Measurements from ENCODE around the gene VPS26A. TPM values are rescaled to one million over a fixed set of nuclear protein-coding genes. Genes with fewer than 3 reads are reported as not detected.
"Not testable (repeated sequence)": the region's sequence is repeated elsewhere in the genome, so short reads cannot be mapped to it uniquely, and the experiment has no call there.

Gene VPS26A
- total RNA-seq, 1 donor from 2014 or later, result 61.6 TPM

GRCh38 chr10:69160809-69161241 is 36.8 kb downstream of the VPS26A start:
- Histone ChIP-seq H3K4me2 (ENCODE audit: low read length) (no peak overlapping the region), H3K4me3 (ENCODE audit: insufficient read depth, low read depth, low read length) (no peak overlapping the region), H2AFZ (ENCODE audit: low read depth, low read length) (no peak overlapping the region), H4K20me1 (ENCODE audit: insufficient read depth, low read length) (peaks cover 17% of the 10 kb centered on the region), H3K27me3 (ENCODE audit: insufficient read depth, low read length) (no peaks in the 10 kb centered on the region), H3K27ac (ENCODE audit: low read depth, low read length) (no peak overlapping the region), H3K36me3 (ENCODE audit: insufficient read depth, low read length) (peaks cover 16% of the 10 kb centered on the region), H3K9me3 (ENCODE audit: insufficient read depth, low read depth, low read length) (no peaks in the 10 kb centered on the region), H3K9ac (ENCODE audit: low read length) (no peak overlapping the region), H3K4me1 (ENCODE audit: insufficient read depth, low read length) (no peaks in the 10 kb centered on the region), H3K79me2 (ENCODE audit: insufficient read depth, low read length) (peaks cover 3% of the 10 kb centered on the region)
- H3K9me3 Mint-ChIP-seq (ENCODE audit: unreplicated experiment), result no peaks in the 10 kb centered on the region
- no peak overlapping the region for H3K4me3 Mint-ChIP-seq (ENCODE audit: unreplicated experiment)
- TF ChIP-seq CTCF (IDR thresholded peaks at IDR 0.05; ENCODE audit: insufficient read depth, low read depth, low read length) (no peak), EZH2 (IDR thresholded peaks at IDR 0.05; ENCODE audit: insufficient read depth, low read length) (no peak)
- peaks cover 3% of the 10 kb centered on the region for H3K4me1 Mint-ChIP-seq (ENCODE audit: low read depth, unreplicated experiment)
- DNase-seq (ENCODE audit: low read depth) (peak; percentile 25), FAIRE-seq (no peak)
- no peaks in the 10 kb centered on the region for H3K27me3 Mint-ChIP-seq (ENCODE audit: low read depth, unreplicated experiment)
- H3K27ac Mint-ChIP-seq (ENCODE audit: unreplicated experiment), result no peak overlapping the region
- peaks cover 2% of the 10 kb centered on the region for H3K36me3 Mint-ChIP-seq (ENCODE audit: low read depth, unreplicated experiment)

GRCh38 chr10:69168493-69168892 is 44.5 kb downstream of the VPS26A start:
- Mint-ChIP-seq H3K4me1 (ENCODE audit: low read depth, unreplicated experiment) (no peaks in the 10 kb centered on the region), H3K9me3 (ENCODE audit: unreplicated experiment) (no peaks in the 10 kb centered on the region), H3K4me3 (ENCODE audit: unreplicated experiment) (no peak overlapping the region), H3K36me3 (ENCODE audit: low read depth, unreplicated experiment) (peaks cover 3% of the 10 kb centered on the region), H3K27me3 (ENCODE audit: low read depth, unreplicated experiment) (no peaks in the 10 kb centered on the region), H3K27ac (ENCODE audit: unreplicated experiment) (no peak overlapping the region)
- Histone ChIP-seq H3K4me3 (ENCODE audit: insufficient read depth, low read depth, low read length) (no peak overlapping the region), H3K27me3 (ENCODE audit: insufficient read depth, low read length) (no peaks in the 10 kb centered on the region), H3K4me1 (ENCODE audit: insufficient read depth, low read length) (no peaks in the 10 kb centered on the region), H3K9ac (ENCODE audit: low read length) (no peak overlapping the region), H3K9me3 (ENCODE audit: insufficient read depth, low read depth, low read length) (no peaks in the 10 kb centered on the region), H3K4me2 (ENCODE audit: low read length) (no peak overlapping the region), H3K36me3 (ENCODE audit: insufficient read depth, low read length) (peaks cover 21% of the 10 kb centered on the region), H3K27ac (ENCODE audit: low read depth, low read length) (no peak overlapping the region), H3K79me2 (ENCODE audit: insufficient read depth, low read length) (no peaks in the 10 kb centered on the region), H2AFZ (ENCODE audit: low read depth, low read length) (no peak overlapping the region), H4K20me1 (ENCODE audit: insufficient read depth, low read length) (no peaks in the 10 kb centered on the region)
- FAIRE-seq (no peak), DNase-seq (ENCODE audit: low read depth) (no peak)
- TF ChIP-seq CTCF (IDR thresholded peaks at IDR 0.05; ENCODE audit: insufficient read depth, low read depth, low read length) (no peak), EZH2 (IDR thresholded peaks at IDR 0.05; ENCODE audit: insufficient read depth, low read length) (no peak)

GRCh38 chr10:69172241-69172982 is 48.4 kb downstream of the VPS26A start:
- Mint-ChIP-seq H3K36me3 (ENCODE audit: low read depth, unreplicated experiment) (peaks cover 8% of the 10 kb centered on the region), H3K4me3 (ENCODE audit: unreplicated experiment) (no peak overlapping the region), H3K4me1 (ENCODE audit: low read depth, unreplicated experiment) (no peaks in the 10 kb centered on the region), H3K27ac (ENCODE audit: unreplicated experiment) (no peak overlapping the region), H3K27me3 (ENCODE audit: low read depth, unreplicated experiment) (no peaks in the 10 kb centered on the region), H3K9me3 (ENCODE audit: unreplicated experiment) (no peaks in the 10 kb centered on the region)
- no peaks in the 10 kb centered on the region for H4K20me1 ChIP-seq (ENCODE audit: insufficient read depth, low read length)
- no peaks in the 10 kb centered on the region for H3K79me2 ChIP-seq (ENCODE audit: insufficient read depth, low read length)
- TF ChIP-seq EZH2 (IDR thresholded peaks at IDR 0.05; ENCODE audit: insufficient read depth, low read length), result no peak
- no peak for TF ChIP-seq CTCF (IDR thresholded peaks at IDR 0.05; ENCODE audit: insufficient read depth, low read depth, low read length)
- peaks cover 17% of the 10 kb centered on the region for H3K36me3 ChIP-seq (ENCODE audit: insufficient read depth, low read length)
- FAIRE-seq (no peak), DNase-seq (ENCODE audit: low read depth) (no peak)
- H3K4me3 ChIP-seq (ENCODE audit: insufficient read depth, low read depth, low read length), result no peak overlapping the region
- H3K4me1 ChIP-seq (ENCODE audit: insufficient read depth, low read length), result no peaks in the 10 kb centered on the region
- no peak overlapping the region for H3K27ac ChIP-seq (ENCODE audit: low read depth, low read length)
- H3K9me3 ChIP-seq (ENCODE audit: insufficient read depth, low read depth, low read length), result no peaks in the 10 kb centered on the region
- no peak overlapping the region for H3K4me2 ChIP-seq (ENCODE audit: low read length)
- H2AFZ ChIP-seq (ENCODE audit: low read depth, low read length), result no peak overlapping the region
- no peaks in the 10 kb centered on the region for H3K27me3 ChIP-seq (ENCODE audit: insufficient read depth, low read length)
- no peak overlapping the region for H3K9ac ChIP-seq (ENCODE audit: low read length)

GRCh38 chr10:69175326-69175725 is 51.3 kb downstream of the VPS26A start:
- not testable (repeated sequence) for H3K27ac ChIP-seq (ENCODE audit: low read depth, low read length); H3K4me3 Mint-ChIP-seq (ENCODE audit: unreplicated experiment); H3K79me2 ChIP-seq (ENCODE audit: insufficient read depth, low read length); H3K27me3 ChIP-seq (ENCODE audit: insufficient read depth, low read length); H3K27ac Mint-ChIP-seq (ENCODE audit: unreplicated experiment); FAIRE-seq; H3K36me3 ChIP-seq (ENCODE audit: insufficient read depth, low read length); H3K4me1 ChIP-seq (ENCODE audit: insufficient read depth, low read length); H3K27me3 Mint-ChIP-seq (ENCODE audit: low read depth, unreplicated experiment); H3K9me3 Mint-ChIP-seq (ENCODE audit: unreplicated experiment); H3K9me3 ChIP-seq (ENCODE audit: insufficient read depth, low read depth, low read length); H3K4me1 Mint-ChIP-seq (ENCODE audit: low read depth, unreplicated experiment); H3K36me3 Mint-ChIP-seq (ENCODE audit: low read depth, unreplicated experiment); H3K4me2 ChIP-seq (ENCODE audit: low read length); H4K20me1 ChIP-seq (ENCODE audit: insufficient read depth, low read length); H3K9ac ChIP-seq (ENCODE audit: low read length); H3K4me3 ChIP-seq (ENCODE audit: insufficient read depth, low read depth, low read length); H2AFZ ChIP-seq (ENCODE audit: low read depth, low read length); DNase-seq (ENCODE audit: low read depth)
